Trophoblast cell (in vitro differentiated cells and primary cell): ENCODE data around the gene MTAP.
A peak's percentile ranks its signal among the peaks of the same experiment; 100 is the strongest.

Experiments used
- DNase-seq, 2 donors: peaks; one replicate each; pipeline ENCODE4 v3.0.0-alpha.2; 2016
- H2AFZ ChIP-seq: 2 replicates; pipeline ENCODE4 v1.6.1; 2013; ENCODE audit warnings: low read length, moderate library complexity, mild to moderate bottlenecking; ENCODE audit not compliant: insufficient read depth, poor library complexity
- H2AK5ac ChIP-seq: 2 replicates; pipeline ENCODE4 v1.6.1; 2013; ENCODE audit warnings: mild to moderate bottlenecking, low read length
- H2BK120ac ChIP-seq: 2 replicates; pipeline ENCODE4 v1.6.1; 2013; ENCODE audit warnings: low read length, mild to moderate bottlenecking, moderate library complexity; ENCODE audit not compliant: insufficient read depth, poor library complexity
- H2BK12ac ChIP-seq: 2 replicates; pipeline ENCODE4 v1.6.1; 2013; ENCODE audit warnings: mild to moderate bottlenecking, low read length, moderate library complexity
- H2BK5ac ChIP-seq: 2 replicates; pipeline ENCODE4 v1.6.1; 2013; ENCODE audit warnings: low read length, low read depth, moderate library complexity, mild to moderate bottlenecking; ENCODE audit not compliant: poor library complexity
- H3K14ac ChIP-seq: 2 replicates; pipeline ENCODE4 v1.6.1; 2013; ENCODE audit warnings: mild to moderate bottlenecking, low read length
- H3K18ac ChIP-seq: 2 replicates; pipeline ENCODE4 v1.6.1; 2013; ENCODE audit warnings: mild to moderate bottlenecking, low read length
- H3K23ac ChIP-seq: 2 replicates; pipeline ENCODE4 v1.6.1; 2013; ENCODE audit warnings: low read length
- H3K27ac ChIP-seq: 2 replicates; pipeline ENCODE4 v1.5.1; 2013; ENCODE audit warnings: low read depth, mild to moderate bottlenecking, inconsistent platforms, low read length, moderate library complexity
- H3K27me3 ChIP-seq: 2 replicates; pipeline ENCODE4 v1.6.1; 2013; ENCODE audit warnings: inconsistent platforms, mild to moderate bottlenecking, low read length, moderate library complexity; ENCODE audit not compliant: insufficient read depth
- H3K36me3 ChIP-seq, 2 experiments: 1 replicate in 1 of 2; 2 replicates in 1 of 2; pipeline ENCODE4 v1.6.1; 2013; ENCODE audit warnings: low read length in 2 of 2, mild to moderate bottlenecking in 2 of 2, moderate library complexity in 1 of 2; ENCODE audit not compliant: insufficient read depth in 2 of 2, control insufficient read depth in 1 of 2
- H3K4ac ChIP-seq: 2 replicates; pipeline ENCODE4 v1.6.1; 2013; ENCODE audit warnings: low read depth, mild to moderate bottlenecking, low read length, moderate library complexity
- H3K4me1 ChIP-seq, 2 experiments: 1 replicate in 1 of 2; 2 replicates in 1 of 2; pipeline ENCODE4 v1.6.1; 2013; ENCODE audit warnings: low read length in 2 of 2, mild to moderate bottlenecking in 2 of 2, moderate library complexity in 1 of 2; ENCODE audit not compliant: insufficient read depth in 2 of 2, control insufficient read depth in 1 of 2
- H3K4me2 ChIP-seq: 2 replicates; pipeline ENCODE4 v1.6.1; 2013; ENCODE audit warnings: inconsistent platforms, mild to moderate bottlenecking, low read length, moderate library complexity
- H3K4me3 ChIP-seq: 2 replicates; pipeline ENCODE4 v1.5.1; 2013; ENCODE audit warnings: mild to moderate bottlenecking, low read depth, low read length, inconsistent platforms
- H3K79me1 ChIP-seq: one replicate; pipeline ENCODE4 v1.6.1; 2013; ENCODE audit warnings: low read length
- H3K79me2 ChIP-seq: 2 replicates; pipeline ENCODE4 v1.6.1; 2013; ENCODE audit warnings: low read length, mild to moderate bottlenecking; ENCODE audit not compliant: control insufficient read depth, insufficient read depth, poor library complexity
- H3K9ac ChIP-seq: 2 replicates; pipeline ENCODE4 v1.6.1; 2013; ENCODE audit warnings: mild to moderate bottlenecking, low read length
- H3K9me3 ChIP-seq: 2 replicates; pipeline ENCODE4 v1.6.1; 2013; ENCODE audit warnings: low read depth, mild to moderate bottlenecking, control low read depth, inconsistent platforms, low read length; ENCODE audit not compliant: insufficient read depth
- H4K12ac ChIP-seq: 2 replicates; pipeline ENCODE4 v1.6.1; 2013; ENCODE audit warnings: low read depth, mild to moderate bottlenecking, low read length, moderate library complexity
- H4K8ac ChIP-seq: 2 replicates; pipeline ENCODE4 v1.6.1; 2013; ENCODE audit warnings: low read depth, mild to moderate bottlenecking, low read length, moderate library complexity
- H4K91ac ChIP-seq: one replicate; pipeline ENCODE4 v1.6.1; 2013; ENCODE audit warnings: low read depth, mild to moderate bottlenecking, low read length, moderate library complexity
- WGBS: extraction: QIAGEN DNeasy Blood & Tissue Kit; methylation state at CpG from one replicate; pipeline ENCODE4 v1.1.7; 2013; ENCODE audit warnings: missing lambda C conversion rate; ENCODE audit not compliant: insufficient read length, insufficient coverage; ENCODE audit errors: extremely low coverage; 5-methylcytosine and 5-hydroxymethylcytosine counted together

MTAP gene

GRCh38 chr9:21906881-21907280 is 104.4 kb downstream of the MTAP start:
- Histone ChIP-seq H3K4me2 (no peak overlapping the region), H2AFZ (no peak overlapping the region), H3K79me2 (no peaks in the 10 kb centered on the region), H3K79me1 (no peaks in the 10 kb centered on the region), H2BK5ac (no peak overlapping the region), H4K91ac (no peak overlapping the region), H3K18ac (no peak overlapping the region), H3K23ac (no peak overlapping the region), H2AK5ac (no peak overlapping the region), H3K4me1 (no peaks in the 10 kb centered on the region), H3K9ac (no peak overlapping the region), H3K36me3 (peaks cover 0 to 1% of the 10 kb centered on the region in 2 experiments), H3K27me3 (no peaks in the 10 kb centered on the region), H2BK120ac (no peak overlapping the region), H2BK12ac (no peak overlapping the region), H3K27ac (no peak overlapping the region), H3K14ac (no peak overlapping the region), H3K9me3 (peaks cover 2% of the 10 kb centered on the region), H3K4me3 (no peak overlapping the region), H4K12ac (no peak overlapping the region), H3K4ac (no peak overlapping the region), H4K8ac (no peak overlapping the region)
- peak in 1 of 2 donors; percentile 6 for DNase-seq
- WGBS = no CpG with 5 or more reads among the region's 3 CpGs

GRCh38 chr9:21919377-21920362 is 117.2 kb downstream of the MTAP start:
- WGBS = no CpG with 5 or more reads among the region's 4 CpGs
- no peak overlapping the region for H4K91ac ChIP-seq
- H3K4me2 ChIP-seq = no peak overlapping the region
- no peak for DNase-seq
- no peak overlapping the region for H2BK12ac ChIP-seq
- no peak overlapping the region for H2AFZ ChIP-seq
- H4K12ac ChIP-seq = no peak overlapping the region
- H3K27me3 ChIP-seq = no peaks in the 10 kb centered on the region
- H3K79me1 ChIP-seq = no peaks in the 10 kb centered on the region
- no peak overlapping the region for H3K27ac ChIP-seq
- no peak overlapping the region for H3K18ac ChIP-seq
- H3K23ac ChIP-seq = no peak overlapping the region
- H3K9ac ChIP-seq = no peak overlapping the region
- H2BK120ac ChIP-seq = no peak overlapping the region
- no peaks in the 10 kb centered on the region for H3K4me1 ChIP-seq
- H4K8ac ChIP-seq = no peak overlapping the region
- no peaks in the 10 kb centered on the region for H3K36me3 ChIP-seq
- no peak overlapping the region for H2AK5ac ChIP-seq
- no peak overlapping the region for H3K4ac ChIP-seq
- H3K9me3 ChIP-seq = peaks cover 3% of the 10 kb centered on the region
- no peak overlapping the region for H3K14ac ChIP-seq
- H3K79me2 ChIP-seq = no peaks in the 10 kb centered on the region
- H3K4me3 ChIP-seq = no peak overlapping the region
- no peak overlapping the region for H2BK5ac ChIP-seq

- no peak overlapping the region for H4K12ac ChIP-seq
- no peak overlapping the region for H3K4me2 ChIP-seq
- H3K14ac ChIP-seq = no peak overlapping the region
- H4K91ac ChIP-seq = no peak overlapping the region
- H3K9ac ChIP-seq = no peak overlapping the region
- H3K4me1 ChIP-seq = no peaks in the 10 kb centered on the region
- H3K4ac ChIP-seq = no peak overlapping the region
- H3K36me3 ChIP-seq = no peaks in the 10 kb centered on the region
- peaks cover 2% of the 10 kb centered on the region for H3K9me3 ChIP-seq
- H3K23ac ChIP-seq = no peak overlapping the region
- H2AK5ac ChIP-seq = no peak overlapping the region
- WGBS = no CpG with 5 or more reads among the region's 1 CpG
- no peak for DNase-seq
- no peak overlapping the region for H3K4me3 ChIP-seq
- H2AFZ ChIP-seq = no peak overlapping the region
- H4K8ac ChIP-seq = no peak overlapping the region
- H3K18ac ChIP-seq = no peak overlapping the region
- no peak overlapping the region for H3K27ac ChIP-seq
- H2BK5ac ChIP-seq = no peak overlapping the region
- H3K79me1 ChIP-seq = no peaks in the 10 kb centered on the region
- no peaks in the 10 kb centered on the region for H3K79me2 ChIP-seq
- H2BK120ac ChIP-seq = no peak overlapping the region
- H3K27me3 ChIP-seq = no peaks in the 10 kb centered on the region
- no peak overlapping the region for H2BK12ac ChIP-seq
Observed at GRCh38 chr9:21923694-21924093, 121.3 kb downstream of the MTAP start.

- Histone ChIP-seq H3K23ac (no peak overlapping the region), H3K27me3 (no peaks in the 10 kb centered on the region), H4K91ac (no peak overlapping the region), H3K9me3 (no peaks in the 10 kb centered on the region), H3K9ac (no peak overlapping the region), H3K4me3 (no peak overlapping the region), H2AK5ac (no peak overlapping the region), H3K79me2 (no peaks in the 10 kb centered on the region), H2BK120ac (no peak overlapping the region), H3K18ac (no peak overlapping the region), H2AFZ (no peak overlapping the region), H4K8ac (no peak overlapping the region), H3K4me2 (no peak overlapping the region), H3K4me1 (no peaks in the 10 kb centered on the region), H3K79me1 (no peaks in the 10 kb centered on the region), H3K14ac (no peak overlapping the region), H2BK5ac (no peak overlapping the region), H3K4ac (no peak overlapping the region), H3K27ac (no peak overlapping the region), H4K12ac (no peak overlapping the region), H2BK12ac (no peak overlapping the region), H3K36me3 (no peaks in the 10 kb centered on the region)
- DNase-seq = no peak
Observed at GRCh38 chr9:21927752-21928151, 125.3 kb downstream of the MTAP start.
